GM12878 (cell line): ENCODE measurements around the gene TIFAB. TPM values are rescaled to one million over a fixed set of nuclear protein-coding genes. Genes with fewer than 3 reads are reported as not detected.

Experiments
- ATF2 ChIP-seq: IDR thresholded peaks from 2 replicates; pipeline ENCODE4 v1.6.1; 2012; ENCODE audit warnings: low read length, inconsistent platforms
- BRCA1 ChIP-seq: IDR thresholded peaks from 2 replicates; pipeline ENCODE4 v1.6.1; 2011; ENCODE audit warnings: low read depth, low read length, improper control_type of control experiment
- CHD1 ChIP-seq: IDR thresholded peaks from 2 replicates; pipeline ENCODE4 v1.6.1; 2012; ENCODE audit warnings: low read depth, low read length, improper control_type of control experiment
- EZH2 ChIP-seq: IDR thresholded peaks from 2 replicates; pipeline ENCODE4 v1.6.1; 2012; ENCODE audit warnings: low read depth, mild to moderate bottlenecking, control low read depth, inconsistent platforms, low read length, borderline replicate concordance; ENCODE audit not compliant: control insufficient read depth
- LARP7 ChIP-seq: fragments of 450-650 bp; IDR thresholded peaks from 2 replicates; pipeline ENCODE4 v1.6.1; 2017; ENCODE audit warnings: mild to moderate bottlenecking
- MTA2 ChIP-seq: fragments of 450-650 bp; IDR thresholded peaks from 2 replicates; pipeline ENCODE4 v1.6.1; 2016; ENCODE audit warnings: low read depth, mild to moderate bottlenecking, moderate library complexity
- MYB ChIP-seq: fragments of 150-350 bp; IDR thresholded peaks from 2 replicates; pipeline ENCODE4 v1.6.1; 2014; ENCODE audit warnings: mild to moderate bottlenecking, low read depth, low read length, borderline replicate concordance
- NBN ChIP-seq: fragments of 450-650 bp; IDR thresholded peaks from 2 replicates; pipeline ENCODE4 v1.6.1; 2016
- NFXL1 ChIP-seq: fragments of 450-650 bp; IDR thresholded peaks from 2 replicates; pipeline ENCODE4 v1.6.1; 2017; ENCODE audit warnings: antibody characterized with exemption, mild to moderate bottlenecking, borderline replicate concordance
- POLR2AphosphoS2 ChIP-seq: IDR thresholded peaks from 2 replicates; pipeline ENCODE4 v1.6.1; 2011; ENCODE audit warnings: low read depth, mild to moderate bottlenecking, low read length, improper control_type of control experiment, moderate library complexity
- POLR2AphosphoS5 ChIP-seq: IDR thresholded peaks from 2 replicates; pipeline ENCODE4 v1.6.1; 2011; ENCODE audit warnings: mild to moderate bottlenecking, low read length, inconsistent platforms
- RUNX3 ChIP-seq: IDR thresholded peaks from 2 replicates; pipeline ENCODE4 v1.6.1; 2012; ENCODE audit warnings: low read length, inconsistent platforms
- SREBF1 ChIP-seq: IDR thresholded peaks from 2 replicates; pipeline ENCODE4 v1.6.1; 2012; ENCODE audit warnings: mild to moderate bottlenecking, low read length
- STAT1 ChIP-seq: fragments of 450-650 bp; conservative IDR thresholded peaks from 2 replicates; pipeline ENCODE4 v1.6.1; 2014; ENCODE audit warnings: antibody characterized with exemption, mild to moderate bottlenecking
- STAT3 ChIP-seq: IDR thresholded peaks from 2 replicates; pipeline ENCODE4 v1.6.1; 2011; ENCODE audit warnings: low read depth, low read length, improper control_type of control experiment
- SUZ12 ChIP-seq: fragments of 200-600 bp; sonication (generic); IDR thresholded peaks from one replicate; pipeline ENCODE4 v1.6.1; 2018; ENCODE audit warnings: antibody characterized with exemption, mild to moderate bottlenecking; ENCODE audit not compliant: unreplicated experiment
- TAF1 ChIP-seq: IDR thresholded peaks from 2 replicates; pipeline ENCODE4 v1.6.1; 2011; ENCODE audit warnings: mild to moderate bottlenecking, low read depth, low read length, borderline replicate concordance
- TCF12 ChIP-seq: IDR thresholded peaks from 2 replicates; pipeline ENCODE4 v1.6.1; 2011; ENCODE audit warnings: low read depth, mild to moderate bottlenecking, low read length
- TCF7 ChIP-seq: IDR thresholded peaks from 2 replicates; pipeline ENCODE4 v1.6.1; 2014; ENCODE audit warnings: antibody characterized with exemption, borderline replicate concordance
- USF1 ChIP-seq: IDR thresholded peaks from 2 replicates; pipeline ENCODE4 v1.6.1; 2011; ENCODE audit warnings: borderline replicate concordance, low read depth, mild to moderate bottlenecking, moderate library complexity, mixed read lengths, low read length; ENCODE audit not compliant: insufficient read depth; ENCODE audit errors: extremely low read length
- ZNF274 ChIP-seq: IDR thresholded peaks from one replicate; pipeline ENCODE4 v1.8.0; 2011; ENCODE audit not compliant: insufficient read length, insufficient read depth
- ZNF384 ChIP-seq: IDR thresholded peaks from 2 replicates; pipeline ENCODE4 v1.6.1; 2012; ENCODE audit warnings: low read depth, mild to moderate bottlenecking, low read length, improper control_type of control experiment, borderline replicate concordance
- ZSCAN29 ChIP-seq: fragments of 450-650 bp; IDR thresholded peaks from 2 replicates; pipeline ENCODE4 v1.6.1; 2017; ENCODE audit warnings: mild to moderate bottlenecking, moderate library complexity
- polyA plus RNA-seq, 11 experiments: library from polyadenylated mRNA; depleted of rRNA in 4 of 11; unstranded in 6 of 11; stranded (reverse) in 5 of 11; fragments of >200 nt; fragmentation: Nextera tagmentation in 4 of 11; fragmentation: Illumina TruSeq in 1 of 11; extraction: Ambion mirVana in 4 of 11; extraction: Trizol in 1 of 11; gene quantifications; 1 replicate in 1 of 11; 2 replicates in 10 of 11; pipeline versions ENCODE4 v1.2.1 to v1.2.3, GENCODE V29; 2011 to 2016; ENCODE audit warnings: inconsistent platforms in 2 of 11, missing spikeins in 2 of 11, low read depth in 1 of 11
- total RNA-seq, 4 experiments: library from RNA; depleted of rRNA in 3 of 4; stranded (reverse); fragments of >200 nt in 3 of 4; fragmentation: Illumina TruSeq in 1 of 4; extraction: Trizol in 1 of 4; gene quantifications; 2 replicates each; pipeline versions ENCODE4 v1.2.1 to v1.2.3, GENCODE V29; 2013 to 2021
- TF ChIP-seq, protein P1 (sequence below): fragments of 450-650 bp; IDR thresholded peaks from 2 replicates; pipeline ENCODE4 v1.6.1; 2017; ENCODE audit warnings: mild to moderate bottlenecking, moderate library complexity

TIFAB gene
- total and polyA plus RNA-seq, 10 of the 15 experiments (the other 5 are each of a cell fraction or from before 2014, with no cell fraction given) = not detected

DNA sequence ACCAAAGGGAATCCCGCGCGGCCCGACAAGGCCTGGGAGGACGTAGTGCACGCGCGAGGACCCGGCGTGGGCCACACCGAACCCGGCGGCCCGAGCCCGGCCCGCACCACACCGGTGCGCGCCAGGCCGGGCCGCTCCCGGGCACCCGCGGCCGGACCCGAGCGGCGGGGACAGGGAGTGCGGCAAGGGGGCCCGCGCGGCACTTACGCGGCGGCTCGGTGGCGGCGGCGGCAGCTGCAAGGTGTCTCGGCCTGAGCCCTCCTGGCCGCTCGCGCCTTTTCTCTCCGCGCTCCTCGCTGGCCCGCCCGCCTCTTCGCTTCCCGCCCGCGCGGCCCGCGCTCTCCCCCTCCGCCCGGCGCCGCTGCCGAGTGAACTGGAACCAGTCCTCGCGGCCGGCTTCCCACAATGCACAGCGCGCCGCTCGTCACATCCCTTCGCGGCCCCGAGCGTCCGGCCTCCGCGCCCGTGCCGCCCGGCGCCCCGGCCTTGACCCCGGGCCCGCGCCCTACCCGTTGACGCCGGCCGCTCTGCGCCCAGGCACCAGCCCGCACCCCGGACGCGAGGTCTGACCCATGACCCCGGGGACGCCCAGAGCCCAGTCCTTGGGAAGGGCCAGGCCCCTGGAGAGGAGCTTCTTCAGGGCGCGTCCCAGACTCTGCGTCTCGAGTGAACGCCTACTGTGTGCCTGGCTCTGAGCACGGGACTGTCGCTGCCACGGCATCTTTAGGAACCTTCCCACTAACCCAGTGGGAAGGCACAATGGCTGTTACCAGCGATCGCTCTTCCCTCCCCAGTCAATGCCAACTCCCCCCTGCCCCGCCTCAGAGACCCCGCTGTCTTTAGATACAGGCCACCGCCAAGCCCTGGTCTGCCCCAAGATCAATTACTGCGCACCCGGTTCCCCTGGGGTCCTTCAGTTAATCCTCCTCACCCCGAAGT is 53.0 kb downstream of the TIFAB start, which contains the start of gene MACROH2A1 (continued):
- no peak for TF ChIP-seq MTA2
- TF ChIP-seq RUNX3 = no peak
- TF ChIP-seq, protein P1, sequence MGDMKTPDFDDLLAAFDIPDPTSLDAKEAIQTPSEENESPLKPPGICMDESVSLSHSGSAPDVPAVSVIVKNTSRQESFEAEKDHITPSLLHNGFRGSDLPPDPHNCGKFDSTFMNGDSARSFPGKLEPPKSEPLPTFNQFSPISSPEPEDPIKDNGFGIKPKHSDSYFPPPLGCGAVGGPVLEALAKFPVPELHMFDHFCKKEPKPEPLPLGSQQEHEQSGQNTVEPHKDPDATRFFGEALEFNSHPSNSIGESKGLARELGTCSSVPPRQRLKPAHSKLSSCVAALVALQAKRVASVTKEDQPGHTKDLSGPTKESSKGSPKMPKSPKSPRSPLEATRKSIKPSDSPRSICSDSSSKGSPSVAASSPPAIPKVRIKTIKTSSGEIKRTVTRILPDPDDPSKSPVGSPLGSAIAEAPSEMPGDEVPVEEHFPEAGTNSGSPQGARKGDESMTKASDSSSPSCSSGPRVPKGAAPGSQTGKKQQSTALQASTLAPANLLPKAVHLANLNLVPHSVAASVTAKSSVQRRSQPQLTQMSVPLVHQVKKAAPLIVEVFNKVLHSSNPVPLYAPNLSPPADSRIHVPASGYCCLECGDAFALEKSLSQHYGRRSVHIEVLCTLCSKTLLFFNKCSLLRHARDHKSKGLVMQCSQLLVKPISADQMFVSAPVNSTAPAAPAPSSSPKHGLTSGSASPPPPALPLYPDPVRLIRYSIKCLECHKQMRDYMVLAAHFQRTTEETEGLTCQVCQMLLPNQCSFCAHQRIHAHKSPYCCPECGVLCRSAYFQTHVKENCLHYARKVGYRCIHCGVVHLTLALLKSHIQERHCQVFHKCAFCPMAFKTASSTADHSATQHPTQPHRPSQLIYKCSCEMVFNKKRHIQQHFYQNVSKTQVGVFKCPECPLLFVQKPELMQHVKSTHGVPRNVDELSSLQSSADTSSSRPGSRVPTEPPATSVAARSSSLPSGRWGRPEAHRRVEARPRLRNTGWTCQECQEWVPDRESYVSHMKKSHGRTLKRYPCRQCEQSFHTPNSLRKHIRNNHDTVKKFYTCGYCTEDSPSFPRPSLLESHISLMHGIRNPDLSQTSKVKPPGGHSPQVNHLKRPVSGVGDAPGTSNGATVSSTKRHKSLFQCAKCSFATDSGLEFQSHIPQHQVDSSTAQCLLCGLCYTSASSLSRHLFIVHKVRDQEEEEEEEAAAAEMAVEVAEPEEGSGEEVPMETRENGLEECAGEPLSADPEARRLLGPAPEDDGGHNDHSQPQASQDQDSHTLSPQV = no peak
- no peak for TF ChIP-seq SUZ12
- no peak for TF ChIP-seq USF1
- no peak for TF ChIP-seq TCF7
- peak; percentile 90; the same call in 1 of the 2 replicates for TF ChIP-seq TAF1
- peak; percentile 79 for TF ChIP-seq POLR2AphosphoS5
- no peak for TF ChIP-seq NFXL1
- no peak for TF ChIP-seq EZH2
- TF ChIP-seq NBN = peak; percentile 34; the same call in 1 of the 2 replicates
- TF ChIP-seq STAT1 = no peak
- 0 out of 2 replicates have a peak, but pooled peaks have one; percentile 28 for TF ChIP-seq ZSCAN29
- TF ChIP-seq ZNF384 = no peak
- TF ChIP-seq STAT3 = no peak
- no peak for TF ChIP-seq ZNF274
- TF ChIP-seq BRCA1 = no peak
- TF ChIP-seq MYB = no peak
- no peak for TF ChIP-seq TCF12
- TF ChIP-seq POLR2AphosphoS2 = peak; percentile 76; the same call in 1 of the 2 replicates
- no peak for TF ChIP-seq ATF2
- TF ChIP-seq CHD1 = 0 out of 2 replicates have a peak, but pooled peaks have one; percentile 40
- TF ChIP-seq LARP7 = peak; percentile 86; the same call in 1 of the 2 replicates
- TF ChIP-seq SREBF1 = no peak
